ENCODE results near the gene P2RY6.

The P2RY6 gene

GRCh38 chr11:73285721-73286120, 13.6 kb downstream of the P2RY6 start:
- Histone ChIP-seq H3K4me1 (ENCODE audit: insufficient read depth, low read length) (peaks cover 6% of the 10 kb centered on the region), H3K4me3 (ENCODE audit: low read depth in 1 of 2, low read length in 2 of 2) (no peak overlapping the region), H2AFZ (ENCODE audit: low read depth, low read length) (no peak overlapping the region), H3K9me3 (ENCODE audit: insufficient read depth, low read length, severe bottlenecking) (no peaks in the 10 kb centered on the region), H3K9ac (ENCODE audit: low read depth, low read length) (no peak overlapping the region), H3K27ac (ENCODE audit: low read length) (no peak overlapping the region), H4K20me1 (ENCODE audit: insufficient read depth, low read length) (no peaks in the 10 kb centered on the region), H3K79me2 (ENCODE audit: insufficient read depth, low read length) (no peaks in the 10 kb centered on the region), H3K4me2 (ENCODE audit: insufficient read depth, low read length) (no peak overlapping the region), H3K36me3 (ENCODE audit: insufficient read depth, low read length) (no peaks in the 10 kb centered on the region), H3K27me3 (ENCODE audit: insufficient read depth, low read length, poor library complexity) (no peaks in the 10 kb centered on the region)
- DNase-seq (no peak), ATAC-seq (ENCODE audit: insufficient read depth, low read depth) (no peak)
- TF ChIP-seq EZH2 (IDR thresholded peaks at IDR 0.05; ENCODE audit: borderline replicate concordance, low read depth, low read length, severe bottlenecking) (no peak), CTCF (IDR thresholded peaks at IDR 0.05; ENCODE audit: borderline replicate concordance, extremely low read depth, low read length, poor library complexity, severe bottlenecking) (no peak)

GRCh38 chr11:73286240-73286810, 14.2 kb downstream of the P2RY6 start:
- TF ChIP-seq CTCF (IDR thresholded peaks at IDR 0.05; ENCODE audit: borderline replicate concordance, extremely low read depth, low read length, poor library complexity, severe bottlenecking) (no peak), EZH2 (IDR thresholded peaks at IDR 0.05; ENCODE audit: borderline replicate concordance, low read depth, low read length, severe bottlenecking) (no peak)
- H4K20me1 ChIP-seq (ENCODE audit: insufficient read depth, low read length) = no peaks in the 10 kb centered on the region
- no peaks in the 10 kb centered on the region for H3K79me2 ChIP-seq (ENCODE audit: insufficient read depth, low read length)
- no peak for ATAC-seq (ENCODE audit: insufficient read depth, low read depth)
- no peak for DNase-seq
- H3K36me3 ChIP-seq (ENCODE audit: insufficient read depth, low read length) = no peaks in the 10 kb centered on the region
- H3K27ac ChIP-seq (ENCODE audit: low read length) = no peak overlapping the region
- no peaks in the 10 kb centered on the region for H3K27me3 ChIP-seq (ENCODE audit: insufficient read depth, low read length, poor library complexity)
- H2AFZ ChIP-seq (ENCODE audit: low read depth, low read length) = no peak overlapping the region
- no peak overlapping the region for H3K4me3 ChIP-seq (ENCODE audit: low read depth in 1 of 2, low read length in 2 of 2)
- H3K4me2 ChIP-seq (ENCODE audit: insufficient read depth, low read length) = no peak overlapping the region
- no peak overlapping the region for H3K9ac ChIP-seq (ENCODE audit: low read depth, low read length)
- H3K4me1 ChIP-seq (ENCODE audit: insufficient read depth, low read length) = peaks cover 6% of the 10 kb centered on the region
- H3K9me3 ChIP-seq (ENCODE audit: insufficient read depth, low read length, severe bottlenecking) = no peaks in the 10 kb centered on the region

GRCh38 chr11:73287400-73288101, 15.4 kb downstream of the P2RY6 start:
- ATAC-seq (ENCODE audit: insufficient read depth, low read depth) (no peak), DNase-seq (no peak)
- Histone ChIP-seq H3K9ac (ENCODE audit: low read depth, low read length) (no peak overlapping the region), H3K4me1 (ENCODE audit: insufficient read depth, low read length) (peaks cover 6% of the 10 kb centered on the region), H4K20me1 (ENCODE audit: insufficient read depth, low read length) (no peaks in the 10 kb centered on the region; the same call in 1 of the 2 replicates), H3K27ac (ENCODE audit: low read length) (no peak overlapping the region), H3K36me3 (ENCODE audit: insufficient read depth, low read length) (no peaks in the 10 kb centered on the region), H3K4me2 (ENCODE audit: insufficient read depth, low read length) (no peak overlapping the region), H3K9me3 (ENCODE audit: insufficient read depth, low read length, severe bottlenecking) (no peaks in the 10 kb centered on the region), H3K79me2 (ENCODE audit: insufficient read depth, low read length) (no peaks in the 10 kb centered on the region), H3K4me3 (ENCODE audit: low read depth in 1 of 2, low read length in 2 of 2) (no peak overlapping the region), H3K27me3 (ENCODE audit: insufficient read depth, low read length, poor library complexity) (no peaks in the 10 kb centered on the region), H2AFZ (ENCODE audit: low read depth, low read length) (no peak overlapping the region)
- TF ChIP-seq EZH2 (IDR thresholded peaks at IDR 0.05; ENCODE audit: borderline replicate concordance, low read depth, low read length, severe bottlenecking) (no peak), CTCF (IDR thresholded peaks at IDR 0.05; ENCODE audit: borderline replicate concordance, extremely low read depth, low read length, poor library complexity, severe bottlenecking) (no peak)

All from DND-41 (cell line).